Smooth muscle cell of the brain vasculature (primary cell): ENCODE data around the gene EMID1.
"Not testable (repeated sequence)": the region's sequence is repeated elsewhere in the genome, so short reads cannot be mapped to it uniquely, and the experiment has no call there.

Experiments used
- DNase-seq: peaks from one replicate; pipeline ENCODE4 v3.0.0-alpha.2; 2012; ENCODE audit warnings: low read depth, low spot score

Gene EMID1

DNA sequence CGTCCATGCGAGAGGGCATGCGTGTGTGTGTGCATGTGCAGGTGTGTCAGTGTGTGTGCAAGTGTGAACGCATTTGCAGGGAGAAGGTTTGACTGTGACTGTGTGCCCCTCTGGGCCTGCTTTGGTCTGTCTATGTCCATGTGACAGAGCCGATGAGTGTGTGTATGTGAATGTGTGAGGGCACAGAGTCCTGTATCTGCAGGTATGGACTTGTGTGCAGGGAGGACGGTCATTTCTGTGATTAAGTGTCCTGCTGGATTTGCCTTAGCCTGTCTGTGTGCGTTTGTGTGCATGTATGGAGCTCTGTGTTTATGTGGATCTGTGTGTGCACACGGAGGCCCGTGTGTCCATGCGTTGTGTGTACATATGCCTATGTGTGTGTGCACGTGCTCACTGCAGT is 5.4 kb downstream of the EMID1 start:
- no peak for DNase-seq

DNA sequence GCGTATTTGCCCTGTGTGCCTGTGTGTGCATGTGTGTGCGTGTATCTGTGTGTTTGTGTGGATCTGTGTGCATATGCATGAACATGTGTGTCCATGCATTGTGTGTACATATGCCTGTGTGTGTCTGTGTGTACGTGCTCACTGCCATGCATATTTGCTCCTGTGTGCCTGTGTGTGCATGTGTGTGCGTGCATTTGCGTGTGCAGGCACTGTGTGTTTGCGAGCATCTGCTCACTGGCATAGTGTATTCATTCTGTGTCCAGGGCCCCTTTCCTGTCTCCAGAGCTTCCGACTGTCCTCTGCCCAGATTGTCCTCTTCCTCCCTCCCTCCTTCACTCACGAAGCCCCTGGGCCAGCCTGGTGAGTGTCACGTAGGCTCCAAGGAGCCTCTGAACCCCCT is 5.8 kb downstream of the EMID1 start:
- no peak for DNase-seq

DNA sequence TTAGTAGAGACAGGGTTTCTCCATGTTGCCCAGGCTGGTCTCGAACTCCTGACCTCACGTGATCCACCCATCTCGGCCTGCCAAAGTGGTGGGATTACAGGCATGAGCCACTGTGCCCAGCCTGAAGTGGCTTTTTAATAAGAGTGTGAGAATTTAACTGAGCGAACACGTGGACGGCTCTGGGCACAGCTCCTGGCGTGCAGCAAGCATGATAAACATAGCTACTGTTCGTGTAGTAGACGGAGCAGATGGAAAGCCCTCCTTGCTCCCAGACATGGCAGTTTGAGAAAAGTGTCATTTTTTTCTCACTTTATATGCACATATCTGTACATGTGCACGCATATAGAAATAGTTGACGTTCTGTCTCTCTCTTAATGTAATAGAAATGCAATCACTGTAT is 7.0 kb downstream of the EMID1 start:
- no peak for DNase-seq

DNA sequence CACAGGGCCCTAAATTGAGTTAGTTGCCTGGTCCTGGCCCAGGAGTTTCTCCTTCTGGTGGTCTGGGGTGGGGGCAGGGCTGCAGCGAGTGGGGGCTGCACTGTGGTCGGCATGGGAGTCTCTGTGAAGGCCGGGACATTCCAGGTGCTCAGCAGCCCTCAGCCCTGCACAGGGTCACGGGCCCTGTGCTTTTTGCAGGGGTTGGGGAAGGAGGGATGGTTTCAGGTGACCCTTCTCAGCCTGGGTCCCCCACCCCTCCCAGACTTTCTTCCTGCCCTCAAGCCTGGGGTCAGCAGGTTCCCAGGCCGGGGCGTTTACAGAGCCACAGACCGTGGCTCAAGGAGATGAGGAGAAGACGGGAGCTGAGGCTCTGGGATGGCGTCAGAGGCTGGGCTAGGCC is 7.8 kb downstream of the EMID1 start:
- DNase-seq, result no peak

DNA sequence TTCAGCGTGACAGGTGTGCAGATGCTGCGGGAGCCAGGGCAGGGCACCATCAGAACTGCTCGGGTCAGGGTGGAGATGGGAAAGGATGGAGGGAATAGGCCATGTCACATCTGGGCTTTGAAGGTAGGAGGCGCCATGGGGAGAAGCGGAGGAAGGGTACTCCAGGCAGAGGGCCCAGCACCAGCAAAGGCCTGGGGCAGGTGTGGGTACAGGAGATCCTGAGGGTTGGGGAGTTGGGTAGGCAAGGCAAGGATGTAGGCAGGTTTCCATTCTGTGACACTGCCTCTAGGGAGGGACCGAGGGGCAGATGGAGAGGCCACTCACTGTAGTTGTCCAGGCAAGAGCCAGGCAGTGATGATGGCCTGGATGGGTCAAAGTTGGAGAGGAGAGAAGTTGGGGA is 8.5 kb downstream of the EMID1 start:
- DNase-seq, result no peak

DNA sequence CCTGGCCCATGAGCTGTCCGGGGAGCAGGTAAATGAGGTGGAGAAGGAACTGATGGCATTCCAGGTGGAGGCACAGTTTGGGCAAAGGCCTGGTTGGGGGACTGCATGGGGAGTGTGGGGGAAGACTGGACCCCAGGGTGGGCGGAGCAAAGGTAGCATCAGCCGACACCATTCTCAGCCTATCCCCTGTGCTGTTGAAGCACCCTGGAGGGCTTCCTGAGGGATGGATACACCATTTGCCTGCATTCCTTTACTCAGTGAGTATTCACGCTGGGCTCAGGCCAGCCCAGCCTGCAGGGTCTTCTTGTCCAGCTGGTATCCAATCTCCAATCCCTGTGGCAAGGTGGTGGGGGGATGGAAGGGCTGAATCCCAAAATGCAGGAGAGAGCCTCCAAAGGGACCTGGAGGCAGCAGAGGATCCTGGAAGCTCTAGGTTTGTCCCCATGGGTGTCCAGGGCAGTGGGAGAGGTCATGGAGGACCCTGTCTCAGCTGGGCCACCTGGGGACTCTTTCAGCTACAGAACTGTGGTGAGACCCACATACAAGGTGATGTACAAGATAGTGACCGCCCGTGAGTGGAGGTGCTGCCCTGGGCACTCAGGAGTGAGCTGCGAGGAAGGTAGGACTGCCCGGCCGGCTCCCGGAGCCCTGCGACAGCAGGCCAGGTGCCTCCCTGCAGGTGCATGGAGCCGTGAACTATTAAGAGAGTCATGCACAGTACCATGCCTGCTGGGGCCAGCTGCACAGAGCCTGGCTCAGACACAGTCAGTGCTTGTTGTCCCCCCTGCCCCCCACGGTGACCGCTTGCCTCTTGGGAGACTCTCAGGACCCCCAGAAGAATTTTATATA is 9.5 kb downstream of the EMID1 start:
- DNase-seq, result no peak

DNA sequence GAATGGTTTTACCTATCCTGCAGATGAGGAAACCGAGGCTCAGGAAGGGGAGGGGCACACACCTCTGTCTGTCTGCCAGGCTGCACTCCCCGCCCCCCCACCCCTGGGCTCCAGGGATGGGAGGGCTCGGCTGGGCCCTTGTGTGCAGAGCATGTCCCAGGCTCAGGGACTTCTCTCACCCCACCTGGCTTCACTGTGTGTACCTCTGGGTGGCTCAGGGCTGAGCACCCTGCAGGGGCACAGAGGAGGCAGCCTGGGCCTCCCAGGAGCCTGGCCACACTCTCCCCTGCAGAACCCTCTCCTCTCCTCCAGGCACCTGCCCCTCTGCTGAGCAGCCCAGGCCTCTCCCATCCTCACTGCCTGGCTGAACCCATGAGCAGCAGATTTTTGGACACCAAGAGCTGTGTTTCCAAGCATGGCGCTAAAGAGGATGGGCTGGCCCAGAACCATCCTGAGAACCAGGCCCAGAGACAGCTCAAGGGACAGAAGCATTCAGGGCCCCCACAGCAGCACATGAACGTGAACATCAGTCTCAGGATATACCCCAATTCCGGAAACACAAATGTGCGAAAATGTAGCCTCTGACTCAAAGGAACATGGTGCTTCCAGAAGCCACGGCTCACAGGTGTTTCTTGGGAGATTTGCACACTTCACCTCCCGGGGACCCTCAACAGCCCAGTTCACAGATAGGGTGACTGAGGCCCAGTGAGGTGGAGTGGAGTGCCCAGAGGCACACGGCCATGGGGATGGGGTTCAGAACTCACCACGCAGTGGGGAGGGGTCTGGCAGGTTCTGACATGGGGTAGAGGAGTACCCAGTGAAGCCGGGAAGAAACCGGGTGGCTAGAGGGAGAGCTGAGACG is 10.5 kb downstream of the EMID1 start:
- DNase-seq, result no peak

DNA sequence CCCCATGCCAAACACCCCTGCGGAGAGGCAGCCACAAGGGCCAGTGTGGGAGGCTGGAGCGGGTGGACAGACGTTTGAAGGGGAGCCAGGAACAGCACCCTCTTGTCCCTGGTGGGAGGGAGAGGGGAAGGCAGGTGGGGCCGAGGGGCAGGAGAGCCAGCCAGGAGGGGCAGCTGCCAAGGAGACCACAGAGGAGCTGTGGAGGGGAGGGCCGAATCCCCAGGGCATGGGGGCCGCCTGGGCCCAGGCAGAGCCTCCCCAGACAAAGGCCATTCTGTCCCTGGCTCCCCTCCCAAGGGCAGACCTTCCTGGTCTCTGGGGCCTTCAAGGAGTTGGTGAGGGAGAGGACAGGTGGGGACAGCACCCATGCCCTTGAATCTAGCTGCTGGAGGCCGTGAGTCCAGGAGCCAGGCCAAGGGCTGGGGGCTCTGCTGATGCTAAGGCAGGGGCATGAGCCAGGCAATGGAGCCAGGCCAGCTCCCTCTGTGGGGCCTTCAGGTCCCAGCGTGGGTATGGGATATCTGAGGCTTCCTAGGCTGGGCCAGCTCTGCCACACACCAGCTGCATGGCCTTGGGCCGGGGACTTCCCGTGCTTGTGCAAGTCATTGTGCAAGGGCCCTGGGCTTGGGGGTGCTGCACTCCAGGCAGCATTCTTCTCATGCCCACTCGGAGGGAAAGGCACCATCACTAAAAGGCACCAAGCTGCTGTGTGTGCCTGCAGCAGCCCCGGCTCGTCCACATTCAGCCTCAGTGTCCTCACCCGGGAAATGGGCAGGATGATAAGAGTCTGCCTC is 11.4 kb downstream of the EMID1 start:
- DNase-seq, result no peak

DNA sequence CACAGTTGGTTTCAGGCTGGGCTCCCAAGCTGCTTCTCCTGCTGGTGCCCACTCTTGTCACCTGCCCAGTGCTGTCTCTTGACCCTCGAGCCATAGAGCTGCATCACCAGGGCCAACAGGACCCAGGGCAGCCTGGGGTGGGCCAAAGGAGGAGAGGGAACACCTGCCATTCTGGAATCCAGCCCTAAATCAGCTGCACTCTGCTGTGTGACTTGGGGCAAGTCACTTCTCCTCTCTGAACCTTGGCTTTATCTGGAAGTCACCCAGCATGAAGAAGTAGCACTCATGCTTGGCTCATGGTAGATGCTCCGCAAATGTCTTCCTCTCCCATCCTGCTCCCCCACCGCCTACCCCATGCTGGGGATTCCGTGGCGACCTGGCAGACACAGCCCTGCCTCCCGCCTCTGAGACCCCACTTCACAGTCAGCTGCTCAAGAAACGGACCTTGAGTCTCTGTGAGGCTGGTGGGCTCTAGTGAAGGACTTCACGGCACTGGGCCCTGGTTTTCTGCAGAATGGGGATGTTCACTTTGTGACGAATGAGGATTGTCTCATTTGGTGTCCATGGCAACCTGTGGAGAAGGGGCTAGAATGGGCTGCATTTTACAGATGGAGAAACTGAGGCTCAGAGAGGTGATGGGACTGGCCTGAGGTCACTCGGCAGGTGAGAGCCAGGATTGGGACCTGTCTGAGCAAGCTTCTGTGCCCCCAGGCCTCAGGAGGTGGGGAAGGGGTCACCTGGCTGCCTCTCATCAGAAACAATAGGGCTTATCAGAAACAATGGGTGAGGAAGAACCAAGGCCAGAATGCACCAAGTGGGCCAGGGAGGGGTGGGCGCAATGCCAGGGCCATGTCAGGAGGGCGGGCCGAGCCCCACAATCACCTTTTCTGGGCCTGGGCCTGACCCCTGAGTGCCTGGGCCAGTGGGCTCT is 12.4 kb downstream of the EMID1 start:
- DNase-seq, result no peak

DNA sequence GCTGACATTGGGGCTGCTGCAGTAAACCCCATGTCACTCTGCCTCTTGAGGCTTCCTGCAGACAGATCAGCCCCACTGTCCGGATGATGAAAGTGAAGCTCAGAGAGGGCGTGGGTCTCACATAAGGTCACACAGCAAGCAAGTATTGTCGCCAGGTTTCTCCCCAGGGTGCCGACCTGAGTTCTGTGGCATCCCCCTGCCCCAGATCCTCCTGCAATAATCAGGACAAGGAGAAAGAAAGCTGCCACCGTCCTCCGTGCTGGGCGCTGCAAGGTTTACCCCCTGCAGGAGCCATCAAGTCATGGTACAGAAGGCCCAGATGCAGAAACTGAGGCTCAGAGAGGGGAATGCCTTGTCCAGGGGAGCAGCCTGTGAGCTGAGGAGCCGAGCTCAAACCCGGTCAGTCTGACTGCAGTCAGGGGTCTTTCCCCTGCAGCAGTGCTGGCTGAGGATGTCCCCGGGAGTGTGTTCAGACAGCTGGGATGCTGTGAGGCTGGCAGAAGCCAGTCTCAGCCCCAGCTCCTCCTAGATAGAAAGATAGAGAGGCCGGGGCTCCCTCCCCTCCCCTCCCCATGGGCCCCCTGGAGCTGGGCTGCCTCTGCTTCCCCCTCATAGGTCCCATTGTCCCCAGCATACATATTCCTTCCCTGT is 13.2 kb downstream of the EMID1 start:
- DNase-seq, result no peak

DNA sequence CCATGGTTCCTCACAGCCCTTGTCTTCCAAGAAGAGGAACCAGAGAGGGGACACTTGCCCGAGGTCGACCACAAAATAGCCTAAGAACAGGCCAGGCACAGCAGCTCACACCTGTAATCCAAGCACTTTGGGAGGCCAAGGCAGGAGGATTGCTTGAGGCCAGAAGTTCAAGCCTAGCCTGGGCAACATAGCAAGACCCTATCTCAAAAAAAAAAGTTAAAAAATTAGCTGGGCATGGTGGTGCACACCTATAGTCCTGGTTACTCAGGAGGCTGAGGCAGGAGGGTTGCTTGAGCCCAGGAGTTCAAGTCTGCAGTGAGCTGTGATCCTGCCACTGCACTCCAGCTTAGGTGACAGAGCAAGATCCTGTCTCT is 13.7 kb downstream of the EMID1 start:
- DNase-seq, result not testable (repeated sequence)

DNA sequence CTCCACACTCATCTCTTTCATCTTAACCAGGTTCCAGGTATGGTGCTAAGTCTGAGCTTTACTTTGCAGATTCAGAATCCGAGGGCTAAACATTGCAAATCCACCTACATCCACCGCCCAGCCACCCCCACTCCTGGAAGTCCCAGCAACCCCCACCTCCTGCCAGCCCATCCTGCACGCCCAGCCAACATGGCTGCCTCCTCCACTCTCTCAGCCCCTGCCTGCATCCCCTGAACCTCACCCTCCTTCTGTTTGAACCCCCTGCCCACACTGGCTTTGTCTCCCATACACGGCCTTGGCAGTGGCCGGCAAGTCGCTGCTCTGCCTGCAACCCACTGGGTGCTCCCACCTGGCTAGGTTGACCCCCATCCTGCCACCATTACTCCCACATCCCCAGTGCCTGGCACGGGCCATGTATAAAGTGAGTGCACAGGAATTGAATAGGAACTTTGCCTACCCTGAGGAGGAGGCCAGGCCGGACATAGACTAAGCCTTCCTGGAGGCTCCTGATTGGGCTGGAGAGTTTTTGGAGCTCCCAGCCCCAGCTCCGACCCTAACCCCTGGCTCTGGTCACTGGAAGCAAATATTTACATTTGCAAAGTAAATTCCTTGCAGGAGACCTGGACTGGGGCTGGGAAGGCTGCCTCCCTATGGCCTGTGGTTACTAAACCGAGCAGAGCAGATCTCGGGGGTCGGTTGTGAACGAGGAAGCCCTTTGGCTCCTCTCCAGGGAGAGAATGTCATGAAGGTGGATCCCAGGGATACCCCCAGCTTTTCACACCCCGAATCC is 14.4 kb downstream of the EMID1 start:
- no peak for DNase-seq

DNA sequence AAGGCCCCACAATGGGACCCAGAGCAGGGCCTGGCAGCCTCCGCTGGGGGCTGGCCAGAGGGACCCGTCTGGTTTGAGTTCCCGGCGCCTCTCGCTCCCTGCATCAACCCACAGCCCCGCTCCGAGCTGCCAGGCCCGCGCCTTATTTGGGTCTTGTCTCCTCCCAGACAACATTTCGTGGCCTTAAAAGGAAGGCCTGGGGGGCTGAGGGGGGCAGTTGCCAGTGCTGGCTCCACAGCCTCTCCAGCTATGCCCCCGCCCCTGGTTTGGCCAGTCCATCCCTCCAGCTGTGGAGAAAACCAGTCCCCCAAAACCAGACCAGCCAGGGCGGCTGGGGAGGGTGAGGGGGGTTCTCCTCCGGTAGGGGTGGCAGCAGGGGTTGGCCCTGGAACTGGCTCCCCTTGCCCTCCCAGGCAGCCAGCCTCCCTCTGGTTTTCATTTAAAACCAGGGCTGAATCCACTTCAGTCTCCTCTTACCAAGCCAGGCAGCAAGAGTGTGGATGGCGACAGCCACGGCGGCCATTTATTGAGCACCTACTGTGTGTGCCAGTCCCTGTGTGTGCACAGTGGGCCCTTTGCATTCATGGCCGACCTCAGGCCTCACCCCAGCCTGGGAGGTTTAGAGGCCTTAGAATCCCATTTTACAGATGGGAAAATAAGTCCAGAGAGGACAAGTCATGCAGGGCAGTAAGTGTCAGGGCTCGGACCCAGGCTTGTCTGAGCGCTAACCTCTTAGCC is 18.6 kb downstream of the EMID1 start:
- DNase-seq, result no peak

DNA sequence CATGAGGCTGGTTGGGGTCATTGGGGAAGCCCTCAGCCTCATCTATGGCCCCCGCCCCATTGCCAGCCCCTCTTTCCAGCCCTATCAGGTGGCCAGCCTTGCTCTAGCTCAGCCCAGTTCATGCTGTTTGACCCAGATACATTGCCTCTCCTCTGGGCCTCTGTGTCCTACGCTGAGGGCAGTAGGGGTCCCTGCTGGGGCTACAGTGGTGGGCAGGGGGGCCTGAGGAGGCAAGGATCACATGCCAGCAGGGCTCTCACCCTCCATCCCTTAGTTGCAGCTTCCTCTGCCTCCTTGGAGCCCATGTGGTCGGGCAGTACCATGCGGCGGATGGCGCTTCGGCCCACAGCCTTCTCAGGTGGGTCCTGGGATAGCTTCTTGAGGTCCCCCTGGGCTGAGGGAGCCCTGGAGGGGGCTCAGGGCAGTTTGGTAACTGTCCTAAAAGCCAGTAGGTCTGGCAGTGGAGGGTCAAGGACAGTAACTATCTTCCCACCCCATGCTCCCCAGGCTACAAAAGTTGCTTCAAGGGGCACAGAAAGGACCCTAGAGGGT is 19.2 kb downstream of the EMID1 start:
- DNase-seq, result no peak

DNA sequence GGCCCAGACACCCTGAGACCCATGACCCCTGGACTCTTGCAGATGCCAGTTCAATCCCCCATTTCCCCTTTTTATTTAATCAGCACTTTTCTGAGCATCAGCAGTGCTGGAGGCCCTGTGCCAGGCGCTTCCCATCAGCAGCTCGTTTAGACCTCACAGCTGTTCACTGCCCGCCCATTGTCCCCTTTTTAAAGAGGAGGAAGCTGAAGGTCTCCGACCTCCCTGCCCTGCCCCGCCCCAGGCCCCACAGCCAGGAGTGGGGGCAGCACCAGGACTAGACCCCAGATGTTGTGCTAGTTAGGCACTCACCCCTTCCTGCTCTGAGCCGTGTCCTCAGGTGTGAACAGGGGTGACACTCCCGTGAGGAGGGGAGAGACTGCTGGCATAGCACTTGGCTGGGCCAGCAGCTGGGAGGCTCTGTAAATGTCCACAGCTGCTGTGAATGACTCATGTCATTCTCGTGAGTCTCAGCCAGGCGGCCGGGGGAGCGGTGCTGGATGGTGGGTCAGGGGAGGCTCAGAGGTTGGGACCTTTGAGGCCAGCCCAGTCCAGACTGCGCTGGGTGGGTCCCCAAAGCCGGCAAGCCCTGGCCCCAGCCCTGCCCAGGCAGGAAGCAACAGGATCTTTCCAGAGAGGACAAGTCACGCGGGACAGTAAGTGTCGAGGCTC is 19.9 kb downstream of the EMID1 start:
- DNase-seq, result no peak

DNA sequence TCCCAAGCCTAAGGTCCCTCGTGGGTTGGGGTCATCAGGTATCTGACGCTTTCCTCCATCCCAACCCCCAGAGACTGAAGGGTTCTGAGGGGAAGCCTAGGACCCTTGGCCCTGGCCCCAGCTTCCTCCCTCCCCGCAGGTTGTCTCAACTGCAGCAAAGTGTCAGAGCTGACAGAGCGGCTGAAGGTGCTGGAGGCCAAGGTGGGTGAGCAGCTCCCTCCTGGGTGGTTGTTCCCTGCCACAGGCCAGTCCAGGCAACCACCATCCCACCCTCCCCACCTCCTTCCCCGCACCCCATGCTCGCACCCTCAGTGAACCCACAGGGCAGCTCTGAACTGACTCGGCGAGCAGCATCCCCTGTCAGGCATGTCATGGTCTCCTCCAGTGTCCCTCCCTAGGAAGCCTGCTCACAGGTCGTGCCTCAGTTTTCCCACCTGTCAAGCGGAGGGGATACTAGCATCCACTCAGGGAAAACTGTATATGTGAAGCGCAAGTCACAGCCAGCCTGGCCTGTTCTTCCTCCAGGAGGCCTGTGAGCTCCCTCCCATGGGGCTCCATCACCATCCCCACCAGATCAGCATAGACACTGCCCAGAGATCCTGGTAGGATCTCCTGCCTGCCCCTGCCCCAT is 20.8 kb downstream of the EMID1 start:
- no peak for DNase-seq

DNA sequence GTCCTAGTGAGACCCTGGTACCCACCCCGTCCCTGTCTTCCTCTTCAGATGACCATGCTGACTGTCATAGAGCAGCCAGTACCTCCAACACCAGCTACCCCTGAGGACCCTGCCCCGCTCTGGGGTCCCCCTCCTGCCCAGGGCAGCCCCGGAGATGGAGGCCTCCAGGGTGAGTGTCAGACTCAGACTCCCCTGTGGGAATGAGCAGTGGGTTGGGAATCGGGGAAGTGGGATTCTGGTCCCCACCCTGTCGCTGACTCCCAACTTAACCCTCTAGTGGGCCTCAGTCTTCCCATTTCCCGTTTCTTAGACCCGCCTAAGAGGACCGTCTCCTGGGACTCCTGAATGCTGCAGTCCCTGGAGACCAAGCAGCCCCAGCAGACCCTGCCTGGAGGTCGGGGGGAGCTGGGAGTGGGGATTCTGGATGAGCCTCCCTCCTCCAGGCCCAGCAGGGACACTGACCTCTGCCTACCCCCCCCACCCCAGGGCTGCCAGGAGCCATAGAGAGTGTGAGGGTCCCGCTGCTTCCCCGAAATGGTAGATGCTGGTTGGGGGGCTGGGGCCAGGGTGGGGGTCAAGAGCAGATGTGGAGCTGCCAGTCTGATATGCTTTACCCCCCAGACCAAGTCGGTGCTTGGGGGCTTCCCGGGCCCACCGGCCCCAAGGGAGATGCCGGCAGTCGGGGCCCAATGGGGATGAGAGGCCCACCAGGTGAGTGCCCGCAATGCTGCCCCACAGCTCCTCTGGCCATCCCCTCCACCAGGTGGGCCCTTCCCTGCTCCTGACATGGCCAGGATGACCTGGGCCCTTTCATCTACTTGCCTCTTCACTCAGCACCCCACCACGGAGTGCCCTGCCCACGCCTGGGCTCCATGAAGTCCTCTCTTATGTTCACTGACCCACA is 25.5 kb downstream of the EMID1 start:
- no peak for DNase-seq
